ENCODE data around the gene GLRX3. TPM values are rescaled to one million over a fixed set of nuclear protein-coding genes. Genes with fewer than 3 reads are reported as not detected.

The GLRX3 gene
- total and polyA plus RNA-seq, 2 of the 13 experiments (the other 11 are each of a cell fraction or from before 2014, with no cell fraction given) = 91.4 to 135 TPM

- TF ChIP-seq SALL1 (CRISPR knock-in tag; IDR thresholded peaks at IDR 0.05) (peak; percentile 82), HIVEP1 (CRISPR knock-in tag; IDR thresholded peaks at IDR 0.05) (peak; percentile 28; the same call in 1 of the 2 replicates), JUN (CRISPR knock-in tag; IDR thresholded peaks at IDR 0.05) (0 out of 2 replicates have a peak, but pooled peaks have one; percentile 38), ZNF264 (CRISPR knock-in tag; IDR thresholded peaks at IDR 0.05) (no peak), PRDM15 (CRISPR knock-in tag; IDR thresholded peaks at IDR 0.05) (peak; percentile 55; the same call in 1 of the 2 replicates), MBNL3 (CRISPR knock-in tag; conservative IDR thresholded peaks at IDR 0.05) (no peak), NFKB2 (CRISPR knock-in tag; IDR thresholded peaks at IDR 0.05; ENCODE audit: borderline replicate concordance) (peak; percentile 84; the same call in 1 of the 2 replicates), ZFP82 (CRISPR knock-in tag; IDR thresholded peaks at IDR 0.05; ENCODE audit: borderline replicate concordance) (peak; percentile 64), HDAC6 (IDR thresholded peaks at IDR 0.05; ENCODE audit: low read depth, low read length) (no peak), PPARG (CRISPR knock-in tag; conservative IDR thresholded peaks at IDR 0.05) (peak; percentile 41; the same call in 1 of the 2 replicates), ZNF687 (CRISPR knock-in tag; IDR thresholded peaks at IDR 0.05) (peak; percentile 92), ONECUT2 (CRISPR knock-in tag; IDR thresholded peaks at IDR 0.05) (no peak), FLYWCH1 (CRISPR knock-in tag; IDR thresholded peaks at IDR 0.05) (no peak), SP140L (CRISPR knock-in tag; IDR thresholded peaks at IDR 0.05; ENCODE audit: borderline replicate concordance) (0 out of 2 replicates have a peak, but pooled peaks have one; percentile 84), E2F1 (CRISPR knock-in tag; IDR thresholded peaks at IDR 0.05) (peak; percentile 66), ZNF773 (CRISPR knock-in tag; IDR thresholded peaks at IDR 0.05; ENCODE audit: borderline replicate concordance) (0 out of 2 replicates have a peak, but pooled peaks have one; percentile 63), TMF1 (CRISPR knock-in tag; IDR thresholded peaks at IDR 0.05; ENCODE audit: low read depth) (peak; percentile 40; the same call in 1 of the 2 replicates), TRIM24 (CRISPR knock-in tag; IDR thresholded peaks at IDR 0.05) (no peak)
Observed at GRCh38 chr10:130110246-130111112, 25.7 kb upstream of the GLRX3 start, which contains the start of gene C10orf143 (continued).

Data from HepG2 (cell line).